HFF-Myc (cell line): ENCODE measurements around the gene RAPGEFL1.
"Not testable (repeated sequence)": the region's sequence is repeated elsewhere in the genome, so short reads cannot be mapped to it uniquely, and the experiment has no call there.

Experiments
- DNase-seq: peaks from one replicate; pipeline ENCODE4 v3.0.0-alpha.2; 2011; ENCODE audit warnings: low read depth; ENCODE audit errors: extremely low read depth
- H3K4me3 ChIP-seq: replicated peaks from 2 replicates; pipeline ENCODE4 v1.5.1; 2011; ENCODE audit warnings: low read depth, mild to moderate bottlenecking, control low read depth, low read length
- CTCF ChIP-seq: IDR thresholded peaks from 2 replicates; pipeline ENCODE4 v1.5.1; 2012; ENCODE audit warnings: mild to moderate bottlenecking, low read depth, low read length, control low read depth; ENCODE audit errors: missing control alignments

The RAPGEFL1 gene, protein sequence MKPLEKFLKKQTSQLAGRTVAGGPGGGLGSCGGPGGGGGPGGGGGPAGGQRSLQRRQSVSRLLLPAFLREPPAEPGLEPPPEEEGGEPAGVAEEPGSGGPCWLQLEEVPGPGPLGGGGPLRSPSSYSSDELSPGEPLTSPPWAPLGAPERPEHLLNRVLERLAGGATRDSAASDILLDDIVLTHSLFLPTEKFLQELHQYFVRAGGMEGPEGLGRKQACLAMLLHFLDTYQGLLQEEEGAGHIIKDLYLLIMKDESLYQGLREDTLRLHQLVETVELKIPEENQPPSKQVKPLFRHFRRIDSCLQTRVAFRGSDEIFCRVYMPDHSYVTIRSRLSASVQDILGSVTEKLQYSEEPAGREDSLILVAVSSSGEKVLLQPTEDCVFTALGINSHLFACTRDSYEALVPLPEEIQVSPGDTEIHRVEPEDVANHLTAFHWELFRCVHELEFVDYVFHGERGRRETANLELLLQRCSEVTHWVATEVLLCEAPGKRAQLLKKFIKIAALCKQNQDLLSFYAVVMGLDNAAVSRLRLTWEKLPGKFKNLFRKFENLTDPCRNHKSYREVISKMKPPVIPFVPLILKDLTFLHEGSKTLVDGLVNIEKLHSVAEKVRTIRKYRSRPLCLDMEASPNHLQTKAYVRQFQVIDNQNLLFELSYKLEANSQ

DNA sequence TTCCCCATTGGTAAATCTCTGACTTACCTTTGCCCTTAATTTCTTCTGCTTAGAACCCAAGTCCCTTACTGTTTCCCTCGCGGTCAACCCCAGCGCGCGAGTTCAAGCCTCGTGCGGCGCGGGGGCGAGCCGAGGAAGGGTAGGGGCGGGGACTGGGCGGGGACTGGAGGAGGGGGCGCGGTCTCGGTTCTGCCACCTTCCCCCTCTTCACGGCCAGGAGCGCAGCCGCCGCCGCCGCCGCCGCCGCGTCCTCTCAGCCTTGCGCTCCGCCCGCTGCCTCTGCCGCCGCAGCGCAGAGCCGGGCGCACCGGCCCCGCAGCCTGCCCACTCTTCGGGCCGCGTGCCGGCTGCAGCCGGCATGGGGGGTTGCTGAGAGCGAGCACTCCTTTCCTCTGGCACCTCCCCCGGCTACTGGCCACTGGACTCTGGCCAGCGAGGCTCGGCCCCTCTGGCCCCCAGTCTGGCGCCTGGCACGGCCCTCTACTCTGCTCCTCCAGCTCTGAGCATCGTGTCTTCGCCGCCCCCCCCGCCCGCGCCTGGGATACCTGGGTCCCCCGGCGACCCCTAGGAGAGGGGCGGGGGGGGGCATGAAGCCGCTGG lies at the start of gene RAPGEFL1:
TSS of gene RAPGEFL1 (plus strand) at position 196 of the 600 bp plus-strand sequence. CDS start at position 588, 392 bp downstream.
- H3K4me3 ChIP-seq = peak within 1 kb of the TSS; percentile 42
- no peak for DNase-seq
- TF ChIP-seq CTCF = no peak

DNA sequence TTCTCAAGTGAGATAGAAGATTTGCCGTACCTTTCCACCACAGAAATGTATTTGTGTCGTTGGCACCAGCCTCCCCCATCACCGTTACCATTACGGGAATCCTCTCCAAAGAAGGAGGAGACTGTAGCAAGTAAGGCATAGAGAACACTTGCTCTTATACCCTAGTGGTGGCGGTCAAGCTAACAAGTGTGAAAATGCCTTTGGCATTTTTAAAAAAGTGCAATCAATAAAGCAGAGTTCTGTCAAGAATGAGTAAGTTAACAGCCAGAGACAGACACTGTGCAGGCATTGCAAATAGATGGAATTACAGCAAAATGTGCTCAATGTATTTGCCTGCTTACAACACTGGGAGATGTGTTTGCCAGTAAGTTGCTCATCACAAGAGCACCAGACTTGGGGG lies 47.8 kb upstream of the RAPGEFL1 start:
- TF ChIP-seq CTCF = no peak
- no peak overlapping the region for H3K4me3 ChIP-seq
- DNase-seq = no peak

DNA sequence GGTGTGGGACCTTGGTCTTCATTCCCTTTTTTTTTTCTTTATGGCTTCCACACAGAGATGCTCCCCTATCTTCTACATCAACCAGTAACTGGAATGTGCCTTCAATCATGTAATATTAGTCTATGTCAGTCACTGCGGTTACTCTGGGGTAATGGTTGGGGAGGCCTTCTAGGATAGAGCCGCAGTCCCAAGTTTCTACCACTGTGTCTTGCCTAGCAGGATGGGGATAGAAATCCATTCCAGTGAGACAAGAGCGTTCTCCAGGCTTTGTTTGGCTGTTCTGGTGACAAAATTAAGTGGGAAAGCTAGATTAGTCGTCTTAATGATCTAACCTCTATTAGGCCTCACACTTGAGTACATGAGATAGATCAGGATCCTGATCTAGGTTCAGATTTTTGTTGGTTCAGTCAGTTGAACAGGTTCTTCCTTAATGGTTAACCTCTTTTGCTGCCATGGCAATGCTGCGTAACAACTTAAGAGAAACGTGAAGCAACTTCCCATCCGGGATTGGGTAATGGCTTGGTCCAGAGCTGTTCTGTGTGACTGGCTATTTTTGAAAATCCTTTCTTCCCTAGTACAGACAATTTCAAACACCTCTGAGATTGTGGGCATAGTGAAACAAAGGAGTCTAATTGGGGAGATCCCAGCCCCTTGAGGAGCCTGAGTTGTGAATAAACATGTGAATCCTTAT lies 46.8 kb upstream of the RAPGEFL1 start:
- TF ChIP-seq CTCF = no peak
- no peak for DNase-seq
- H3K4me3 ChIP-seq = no peak overlapping the region

DNA sequence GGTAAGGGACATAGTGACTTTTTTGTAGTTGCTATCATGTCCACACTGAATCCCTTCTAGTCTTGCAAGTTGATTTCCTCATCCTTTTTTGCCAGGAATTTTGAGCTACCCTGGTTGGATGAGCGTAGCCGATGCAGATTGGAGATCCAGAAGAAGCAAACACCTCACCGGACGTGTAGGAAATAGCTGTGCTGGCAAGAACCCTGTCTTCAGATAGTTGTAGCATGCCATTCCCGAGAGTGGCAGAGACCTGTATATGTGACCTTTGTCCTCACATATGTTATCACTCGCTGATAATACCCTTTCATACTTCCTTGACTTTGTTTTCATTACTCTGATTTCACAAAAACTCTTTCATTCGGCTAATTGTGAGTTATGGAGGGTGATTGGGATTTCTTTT lies 43.1 kb upstream of the RAPGEFL1 start:
- H3K4me3 ChIP-seq = no peak overlapping the region
- no peak for DNase-seq
- TF ChIP-seq CTCF = no peak

GRCh38 chr17:40135817-40136216 lies 41.5 kb upstream of the RAPGEFL1 start:
- TF ChIP-seq CTCF = no peak
- H3K4me3 ChIP-seq = no peak overlapping the region

GRCh38 chr17:40139566-40140058 lies 37.7 kb upstream of the RAPGEFL1 start:
- TF ChIP-seq CTCF = no peak
- peak overlapping the region; percentile 71 for H3K4me3 ChIP-seq

More at GRCh38 chr17:40135817-40136216, 41.5 kb upstream of the RAPGEFL1 start:
- DNase-seq = no peak

GRCh38 chr17:40143166-40143565 lies 34.1 kb upstream of the RAPGEFL1 start:
- H3K4me3 ChIP-seq, DNase-seq: not testable (repeated sequence)

More at GRCh38 chr17:40139566-40140058, 37.7 kb upstream of the RAPGEFL1 start:
- no peak for DNase-seq
